CD4-positive, CD25-positive, alpha-beta regulatory T cell (primary cell): ENCODE data around the gene NINJ2. TPM values are rescaled to one million over a fixed set of nuclear protein-coding genes. Genes with fewer than 3 reads are reported as not detected.

ENCODE experiments used
- ATAC-seq, 2 donors: fragments of 150-1000 bp; cut with Tn5 transposase; one replicate each; pipeline ENCODE4 v1.10.0; 2021; ENCODE audit warnings: low read depth in 2 of 2, moderate number of reproducible peaks in 2 of 2, moderate library complexity in 1 of 2
- DNase-seq, 3 donors: peaks; one replicate each; pipeline versions ENCODE4 v3.0.0 to v3.0.0-alpha.2; 2012 to 2022; ENCODE audit warnings: mixed read lengths in 1 of 3
- H3K27ac ChIP-seq: one replicate; pipeline ENCODE4 v1.7.0; 2013; ENCODE audit warnings: mild to moderate bottlenecking, low read length; ENCODE audit not compliant: insufficient read depth, poor library complexity, severe bottlenecking
- H3K27me3 ChIP-seq: one replicate; pipeline ENCODE4 v1.7.0; 2013; ENCODE audit warnings: low read length; ENCODE audit not compliant: control insufficient read depth, insufficient read depth
- H3K36me3 ChIP-seq: one replicate; pipeline ENCODE4 v1.7.0; 2013; ENCODE audit warnings: mild to moderate bottlenecking, low read length, moderate library complexity; ENCODE audit not compliant: control insufficient read depth, insufficient read depth
- H3K4me1 ChIP-seq: 2 replicates; pipeline ENCODE4 v1.7.0; 2013; ENCODE audit warnings: mild to moderate bottlenecking, low read length; ENCODE audit not compliant: insufficient read depth, control insufficient read depth, poor library complexity, severe bottlenecking
- H3K4me3 ChIP-seq: one replicate; pipeline ENCODE4 v1.7.0; 2013; ENCODE audit warnings: low read depth, mild to moderate bottlenecking, low read length, moderate library complexity
- H3K9me3 ChIP-seq, 2 experiments: 1 replicate in 1 of 2; 2 replicates in 1 of 2; pipeline ENCODE4 v1.7.0; 2013; ENCODE audit warnings: low read length in 2 of 2, mild to moderate bottlenecking in 1 of 2, moderate library complexity in 1 of 2; ENCODE audit not compliant: control insufficient read depth in 2 of 2
- H3K27ac Mint-ChIP-seq, 3 donors: one replicate each; pipeline ENCODE4 v1.8.0; 2020 to 2022; ENCODE audit warnings: mild to moderate bottlenecking in 3 of 3, mixed read lengths in 3 of 3, moderate library complexity in 2 of 3
- H3K27me3 Mint-ChIP-seq: one replicate; pipeline ENCODE4 v1.8.0; 2022; ENCODE audit warnings: mild to moderate bottlenecking, mixed read lengths
- H3K36me3 Mint-ChIP-seq: one replicate; pipeline ENCODE4 v1.8.0; 2020; ENCODE audit warnings: mixed read lengths
- H3K4me1 Mint-ChIP-seq, 4 donors: one replicate each; pipeline ENCODE4 v1.8.0; 2020 to 2022; ENCODE audit warnings: mixed read lengths in 4 of 4, mild to moderate bottlenecking in 1 of 4
- H3K4me3 Mint-ChIP-seq, 4 donors: one replicate each; pipeline ENCODE4 v1.8.0; 2020 to 2022; ENCODE audit warnings: mild to moderate bottlenecking in 4 of 4, mixed read lengths in 4 of 4, moderate library complexity in 3 of 4
- H3K9me3 Mint-ChIP-seq, 7 donors: one replicate each; pipeline ENCODE4 v1.8.0; 2020 to 2022; ENCODE audit warnings: mixed read lengths in 7 of 7, mild to moderate bottlenecking in 3 of 7, moderate library complexity in 2 of 7
- polyA plus RNA-seq, 4 donors: library from polyadenylated mRNA; unstranded; fragments of 300-500 nt; fragmentation: Illumina TruSeq; gene quantifications; one replicate each; pipeline ENCODE4 v1.2.3, GENCODE V29; 2021
- total RNA-seq: library from RNA; stranded (reverse); gene quantifications from one replicate; pipeline ENCODE4 v1.2.3, GENCODE V29; 2022

NINJ2 gene
- total and polyA plus RNA-seq, 5 donors from 2014 or later: 16.8 to 170 (median 125) TPM

- peaks cover 16% of the 10 kb centered on the region for H3K27me3 Mint-ChIP-seq
- Histone ChIP-seq H3K4me1 (peaks cover 15% of the 10 kb centered on the region), H3K4me3 (no peak overlapping the region), H3K36me3 (no peaks in the 10 kb centered on the region), H3K27ac (peak overlapping the region; percentile 42), H3K9me3 (no peaks in the 10 kb centered on the region), H3K27me3 (peaks cover 2% of the 10 kb centered on the region)
- H3K27ac Mint-ChIP-seq: peak overlapping the region; percentile 43 to 70 (median 59)
- H3K36me3 Mint-ChIP-seq: no peaks in the 10 kb centered on the region
- peaks cover 0 to 25% (median 6%) of the 10 kb centered on the region in 4 donors for H3K4me1 Mint-ChIP-seq
- DNase-seq: peak; percentile 20 to 75 (median 73)
- peaks cover 0 to 1% (median 0%) of the 10 kb centered on the region in 7 donors for H3K9me3 Mint-ChIP-seq
- ATAC-seq: peak; percentile 90 to 92
- H3K4me3 Mint-ChIP-seq: peak overlapping the region in 3 of 4 donors; percentile 5 to 68 (median 8)
These were observed 124.3 kb downstream of the NINJ2 start for GRCh38 chr12:538731-539539.

GRCh38 chr12:537772-538171 lies 125.5 kb downstream of the NINJ2 start:
- Mint-ChIP-seq H3K9me3 (peaks cover 0 to 1% (median 0%) of the 10 kb centered on the region in 7 donors), H3K4me1 (peaks cover 0 to 25% (median 6%) of the 10 kb centered on the region in 4 donors), H3K36me3 (no peaks in the 10 kb centered on the region), H3K27me3 (peaks cover 19% of the 10 kb centered on the region), H3K4me3 (no peak overlapping the region), H3K27ac (peak overlapping the region in 1 of 3 donors; percentile 29)
- Histone ChIP-seq H3K27me3 (peaks cover 2% of the 10 kb centered on the region), H3K4me3 (no peak overlapping the region), H3K4me1 (peaks cover 15% of the 10 kb centered on the region), H3K36me3 (no peaks in the 10 kb centered on the region), H3K9me3 (no peaks in the 10 kb centered on the region), H3K27ac (no peak overlapping the region)
- DNase-seq (no peak), ATAC-seq (no peak)

DNA sequence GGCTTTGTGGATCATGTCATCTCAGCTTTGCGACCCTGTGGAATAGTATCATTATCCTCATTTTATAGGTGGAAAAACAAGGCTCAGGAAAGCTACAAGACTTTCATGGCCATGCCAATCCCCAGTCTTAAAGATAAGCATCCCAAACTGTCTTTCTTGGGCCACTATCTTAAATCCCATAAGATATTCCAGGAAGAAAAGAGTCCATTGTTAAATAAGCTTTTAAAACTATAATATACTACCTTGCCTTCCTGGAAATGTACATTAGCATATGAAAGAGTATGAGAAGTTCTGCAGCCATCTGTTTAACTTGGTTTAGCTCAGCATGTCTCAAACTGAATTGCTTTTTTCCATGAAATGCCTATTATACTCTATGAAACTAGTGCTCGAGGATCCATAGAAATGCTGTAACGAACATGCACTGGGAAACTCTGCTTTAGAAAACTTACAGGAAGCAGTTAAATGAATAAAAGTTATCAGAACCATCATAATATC lies 126.4 kb downstream of the NINJ2 start:
- Mint-ChIP-seq H3K27ac (no peak overlapping the region), H3K4me1 (peaks cover 0 to 23% (median 6%) of the 10 kb centered on the region in 4 donors)

DNA sequence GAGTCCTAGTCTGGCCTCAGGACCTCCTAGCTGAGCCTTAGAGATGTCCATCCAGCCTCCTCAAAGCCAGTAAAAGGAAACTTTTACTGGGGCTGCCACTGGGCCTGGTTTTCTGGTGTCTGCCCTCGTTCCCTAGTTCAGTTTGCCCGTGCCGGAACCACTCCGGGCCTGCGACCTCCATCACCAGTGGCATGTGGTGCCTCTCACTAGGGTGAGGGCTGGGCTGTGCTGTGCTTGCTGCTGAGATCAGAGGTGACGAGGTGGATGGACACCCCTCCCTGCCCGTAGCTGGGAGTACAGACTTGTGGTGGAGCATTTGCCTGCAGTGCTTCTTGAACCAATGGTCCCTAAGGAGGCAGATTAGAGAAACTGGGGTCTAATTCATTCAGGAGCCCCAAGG lies 127.8 kb downstream of the NINJ2 start:
- no peak overlapping the region for H3K4me3 Mint-ChIP-seq
- H3K27ac Mint-ChIP-seq: no peak overlapping the region
- H3K4me1 ChIP-seq: peaks cover 15% of the 10 kb centered on the region
- H3K9me3 Mint-ChIP-seq: peaks cover 0 to 10% (median 1%) of the 10 kb centered on the region in 7 donors
- H3K27me3 ChIP-seq: peaks cover 2% of the 10 kb centered on the region
- DNase-seq: no peak
- no peaks in the 10 kb centered on the region for H3K36me3 Mint-ChIP-seq
- H3K36me3 ChIP-seq: no peaks in the 10 kb centered on the region
- peaks cover 0 to 18% (median 6%) of the 10 kb centered on the region in 4 donors for H3K4me1 Mint-ChIP-seq
- H3K4me3 ChIP-seq: no peak overlapping the region
- H3K27ac ChIP-seq: no peak overlapping the region
- H3K9me3 ChIP-seq: peaks cover 4 to 7% of the 10 kb centered on the region in 2 experiments
- no peak for ATAC-seq
- H3K27me3 Mint-ChIP-seq: peaks cover 19% of the 10 kb centered on the region

More for the DNA sequence above, 126.4 kb downstream of the NINJ2 start:
- Histone ChIP-seq H3K9me3 (peaks cover 4 to 7% of the 10 kb centered on the region in 2 experiments), H3K36me3 (no peaks in the 10 kb centered on the region), H3K4me1 (peaks cover 15% of the 10 kb centered on the region), H3K4me3 (no peak overlapping the region), H3K27ac (no peak overlapping the region), H3K27me3 (peaks cover 2% of the 10 kb centered on the region)
- Mint-ChIP-seq H3K36me3 (no peaks in the 10 kb centered on the region), H3K4me3 (no peak overlapping the region), H3K9me3 (peaks cover 0 to 7% (median 1%) of the 10 kb centered on the region in 7 donors), H3K27me3 (peaks cover 19% of the 10 kb centered on the region)
- DNase-seq (no peak), ATAC-seq (no peak)

DNA sequence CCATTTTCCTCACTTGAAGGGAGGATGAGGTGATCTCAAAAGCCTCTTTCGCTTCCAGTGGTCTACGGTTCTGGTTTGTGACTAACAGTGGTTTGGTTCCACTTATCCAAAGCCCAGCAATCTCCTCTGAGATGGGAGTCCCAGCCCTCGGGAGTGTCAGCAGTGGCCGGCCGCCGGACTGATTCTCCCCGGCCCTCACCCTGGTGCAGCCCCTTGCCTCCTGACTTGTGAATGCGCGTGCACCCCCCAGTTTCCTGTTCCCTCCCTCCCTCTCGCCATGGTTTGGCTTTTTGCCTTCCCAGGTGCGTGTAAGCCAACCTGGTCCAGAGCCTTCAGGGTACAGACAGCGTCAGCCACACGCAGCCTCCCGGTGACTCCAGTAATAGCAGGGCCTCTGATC lies 129.0 kb downstream of the NINJ2 start:
- ATAC-seq (no peak), DNase-seq (no peak)
- Mint-ChIP-seq H3K27ac (no peak overlapping the region), H3K27me3 (peaks cover 21% of the 10 kb centered on the region), H3K4me1 (peaks cover 0 to 7% (median 3%) of the 10 kb centered on the region in 4 donors), H3K4me3 (no peak overlapping the region), H3K36me3 (peaks cover 1% of the 10 kb centered on the region), H3K9me3 (peaks cover 0 to 11% (median 0%) of the 10 kb centered on the region in 7 donors)
- H3K36me3 ChIP-seq: no peaks in the 10 kb centered on the region
- no peak overlapping the region for H3K27ac ChIP-seq
- H3K9me3 ChIP-seq: peaks cover 4 to 11% of the 10 kb centered on the region in 2 experiments
- peaks cover 9% of the 10 kb centered on the region for H3K4me1 ChIP-seq
- H3K27me3 ChIP-seq: peaks cover 2% of the 10 kb centered on the region
- no peak overlapping the region for H3K4me3 ChIP-seq

- peaks cover 2% of the 10 kb centered on the region for H3K27me3 ChIP-seq
- no peaks in the 10 kb centered on the region for H3K36me3 ChIP-seq
- H3K4me3 ChIP-seq: no peak overlapping the region
- Mint-ChIP-seq H3K4me3 (no peak overlapping the region), H3K9me3 (peaks cover 0 to 11% (median 0%) of the 10 kb centered on the region in 7 donors), H3K27ac (no peak overlapping the region), H3K36me3 (peaks cover 6% of the 10 kb centered on the region), H3K27me3 (peaks cover 26% of the 10 kb centered on the region), H3K4me1 (peaks cover 0 to 2% (median 0%) of the 10 kb centered on the region in 4 donors)
- DNase-seq (no peak), ATAC-seq (no peak)
- H3K27ac ChIP-seq: no peak overlapping the region
- H3K4me1 ChIP-seq: peaks cover 4% of the 10 kb centered on the region
- H3K9me3 ChIP-seq: peaks cover 4 to 11% of the 10 kb centered on the region in 2 experiments
These were observed 129.5 kb downstream of the NINJ2 start for GRCh38 chr12:533718-534117.

GRCh38 chr12:532908-533565 lies 130.2 kb downstream of the NINJ2 start:
- H3K36me3 ChIP-seq: no peaks in the 10 kb centered on the region
- H3K27ac Mint-ChIP-seq: no peak overlapping the region
- no peak overlapping the region for H3K4me3 Mint-ChIP-seq
- H3K27me3 ChIP-seq: peaks cover 2% of the 10 kb centered on the region
- H3K27ac ChIP-seq: no peak overlapping the region
- H3K27me3 Mint-ChIP-seq: peaks cover 26% of the 10 kb centered on the region
- H3K36me3 Mint-ChIP-seq: peaks cover 6% of the 10 kb centered on the region
- H3K4me3 ChIP-seq: no peak overlapping the region
- ATAC-seq (no peak), DNase-seq (no peak)
- no peaks in the 10 kb centered on the region for H3K4me1 Mint-ChIP-seq
- peaks cover 4 to 11% of the 10 kb centered on the region in 2 experiments for H3K9me3 ChIP-seq
- peaks cover 0 to 11% (median 0%) of the 10 kb centered on the region in 7 donors for H3K9me3 Mint-ChIP-seq
- H3K4me1 ChIP-seq: no peaks in the 10 kb centered on the region
